Natural killer cell (primary cell): ENCODE measurements around the gene SLC39A11. TPM values are rescaled to one million over a fixed set of nuclear protein-coding genes. Genes with fewer than 3 reads are reported as not detected.

Source experiments
- ATAC-seq, 3 donors: fragments of 150-1000 bp in 2 of 3; fragments of 200-7000 bp in 1 of 3; cut with Tn5 transposase; 1 replicate in 1 of 3; 2 replicates in 2 of 3; pipeline ENCODE4 v1.10.0; 2021; ENCODE audit warnings: mild to moderate bottlenecking in 2 of 3, moderate library complexity in 2 of 3
- DNase-seq, 2 donors: peaks; one replicate each; pipeline versions ENCODE4 v3.0.0 to v3.0.0-alpha.2; 2013 to 2021; ENCODE audit warnings: mixed read lengths in 1 of 2
- H3K27ac ChIP-seq: one replicate; pipeline ENCODE4 v1.5.1; 2013; ENCODE audit warnings: mild to moderate bottlenecking, low read length
- H3K27me3 ChIP-seq: one replicate; pipeline ENCODE4 v1.6.1; 2013; ENCODE audit warnings: low read length; ENCODE audit not compliant: control insufficient read depth, insufficient read depth
- H3K36me3 ChIP-seq: one replicate; pipeline ENCODE4 v1.6.1; 2013; ENCODE audit warnings: low read length; ENCODE audit not compliant: control insufficient read depth, insufficient read depth
- H3K4me1 ChIP-seq: one replicate; pipeline ENCODE4 v1.6.1; 2013; ENCODE audit warnings: low read length; ENCODE audit not compliant: control insufficient read depth, insufficient read depth
- H3K4me3 ChIP-seq: one replicate; pipeline ENCODE4 v1.5.1; 2013; ENCODE audit warnings: low read length
- H3K9me3 ChIP-seq: one replicate; pipeline ENCODE4 v1.6.1; 2013; ENCODE audit warnings: low read length; ENCODE audit not compliant: control insufficient read depth, insufficient read depth
- H3K27ac Mint-ChIP-seq, 2 donors: one replicate each; pipeline ENCODE4 v1.8.0; 2022; ENCODE audit warnings: mild to moderate bottlenecking in 2 of 2, mixed read lengths in 2 of 2, moderate library complexity in 1 of 2
- H3K27me3 Mint-ChIP-seq, 2 donors: one replicate each; pipeline ENCODE4 v1.8.0; 2022; ENCODE audit warnings: low read depth in 2 of 2, mixed read lengths in 2 of 2
- H3K36me3 Mint-ChIP-seq: one replicate; pipeline ENCODE4 v1.8.0; 2022; ENCODE audit warnings: mixed read lengths
- H3K4me1 Mint-ChIP-seq, 2 donors: one replicate each; pipeline ENCODE4 v1.8.0; 2022; ENCODE audit warnings: mixed read lengths in 2 of 2
- H3K4me3 Mint-ChIP-seq: one replicate; pipeline ENCODE4 v1.8.0; 2022; ENCODE audit warnings: mild to moderate bottlenecking, moderate library complexity, mixed read lengths
- H3K9me3 Mint-ChIP-seq, 2 donors: one replicate each; pipeline ENCODE4 v1.8.0; 2022; ENCODE audit warnings: mixed read lengths in 2 of 2
- CTCF ChIP-seq: fragments of 200-600 bp; IDR thresholded peaks from one replicate; pipeline ENCODE4 v1.8.0; 2022; ENCODE audit warnings: antibody characterized with exemption
- WGBS: methylation state at CpG from one replicate; pipeline ENCODE4 v1.1.7; 2013; ENCODE audit warnings: missing lambda C conversion rate; ENCODE audit not compliant: insufficient coverage; 5-methylcytosine and 5-hydroxymethylcytosine counted together
- intact Hi-C: fragments of 100-400 bp; cut with micrococcal nuclease; formaldehyde crosslinking; loops from one replicate; pipeline ENCODE4 v1.14.2; 2022
- total RNA-seq, 4 donors: library from RNA; stranded (reverse); fragments of 120-200 nt in 1 of 4; gene quantifications; one replicate each; pipeline versions ENCODE4 v1.2.3 to v1.2.4, GENCODE V29; 2013 to 2022

The SLC39A11 gene
- total RNA-seq, 3 donors from 2014 or later (not counting 1 experiment from before 2014, with no cell fraction given): 32.6 to 44.9 (median 39.4) TPM

- Mint-ChIP-seq H3K9me3 (peaks cover 3 to 5% of the 10 kb centered on the region in 2 donors), H3K4me1 (peaks cover 0 to 4% of the 10 kb centered on the region in 2 donors), H3K27ac (no peak overlapping the region), H3K4me3 (no peak overlapping the region), H3K27me3 (no peaks in the 10 kb centered on the region), H3K36me3 (peaks cover 13% of the 10 kb centered on the region)
- DNase-seq (no peak), ATAC-seq (no peak)
- no peak overlapping the region for H3K27ac ChIP-seq
- H3K9me3 ChIP-seq: peaks cover 13% of the 10 kb centered on the region
- 97% methylated on average over 2 of the region's 2 CpGs for WGBS
- no peaks in the 10 kb centered on the region for H3K27me3 ChIP-seq
- no peaks in the 10 kb centered on the region for H3K4me1 ChIP-seq
- intact Hi-C loops: no loop called here
- peaks cover 2% of the 10 kb centered on the region for H3K36me3 ChIP-seq
- TF ChIP-seq CTCF: no peak
- no peak overlapping the region for H3K4me3 ChIP-seq
Observed at GRCh38 chr17:72884066-72884465, 208.4 kb downstream of the SLC39A11 start.

- 100% methylated on average over 5 of the region's 5 CpGs for WGBS
Observed at GRCh38 chr17:72883351-72883750, 209.1 kb downstream of the SLC39A11 start.

GRCh38 chr17:72882426-72882825 lies 210.1 kb downstream of the SLC39A11 start:
- H3K27ac ChIP-seq: no peak overlapping the region
- no peaks in the 10 kb centered on the region for H3K4me1 ChIP-seq
- no peak for ATAC-seq
- peaks cover 2% of the 10 kb centered on the region for H3K36me3 ChIP-seq
- DNase-seq: no peak
- H3K36me3 Mint-ChIP-seq: peaks cover 21% of the 10 kb centered on the region
- peaks cover 0 to 4% of the 10 kb centered on the region in 2 donors for H3K4me1 Mint-ChIP-seq
- no peak for TF ChIP-seq CTCF
- H3K4me3 Mint-ChIP-seq: no peak overlapping the region
- intact Hi-C loops: no loop called here
- no peaks in the 10 kb centered on the region for H3K27me3 Mint-ChIP-seq
- H3K9me3 ChIP-seq: peaks cover 19% of the 10 kb centered on the region
- H3K27me3 ChIP-seq: no peaks in the 10 kb centered on the region
- no peak overlapping the region for H3K4me3 ChIP-seq
- H3K27ac Mint-ChIP-seq: no peak overlapping the region
- H3K9me3 Mint-ChIP-seq: peaks cover 5 to 6% of the 10 kb centered on the region in 2 donors
- 95% methylated on average over 4 of the region's 4 CpGs for WGBS

More at GRCh38 chr17:72883351-72883750, 209.1 kb downstream of the SLC39A11 start:
- peaks cover 13% of the 10 kb centered on the region for H3K9me3 ChIP-seq
- ATAC-seq (no peak), DNase-seq (no peak)
- H3K36me3 ChIP-seq: peaks cover 2% of the 10 kb centered on the region
- H3K4me3 ChIP-seq: no peak overlapping the region
- Mint-ChIP-seq H3K27me3 (no peaks in the 10 kb centered on the region), H3K9me3 (peaks cover 5% of the 10 kb centered on the region in 2 donors), H3K4me1 (peaks cover 0 to 4% of the 10 kb centered on the region in 2 donors), H3K36me3 (peaks cover 17% of the 10 kb centered on the region), H3K27ac (no peak overlapping the region), H3K4me3 (no peak overlapping the region)
- no peak overlapping the region for H3K27ac ChIP-seq
- H3K4me1 ChIP-seq: no peaks in the 10 kb centered on the region
- no peak for TF ChIP-seq CTCF
- intact Hi-C loops: no loop called here
- H3K27me3 ChIP-seq: no peaks in the 10 kb centered on the region

- H3K36me3 Mint-ChIP-seq: peaks cover 39% of the 10 kb centered on the region
- intact Hi-C loops: no loop called here
Observed at GRCh38 chr17:72879877-72880276, 212.6 kb downstream of the SLC39A11 start.

More at GRCh38 chr17:72879877-72880276, 212.6 kb downstream of the SLC39A11 start:
- Histone ChIP-seq H3K9me3 (peaks cover 27% of the 10 kb centered on the region), H3K36me3 (peaks cover 2% of the 10 kb centered on the region), H3K27ac (no peak overlapping the region), H3K4me3 (no peak overlapping the region), H3K27me3 (no peaks in the 10 kb centered on the region), H3K4me1 (no peaks in the 10 kb centered on the region)
- DNase-seq (no peak), ATAC-seq (no peak)
- Mint-ChIP-seq H3K27ac (no peak overlapping the region), H3K4me3 (no peak overlapping the region), H3K9me3 (peaks cover 8 to 17% of the 10 kb centered on the region in 2 donors), H3K27me3 (no peaks in the 10 kb centered on the region), H3K4me1 (no peaks in the 10 kb centered on the region)
- WGBS: 100% methylated on average over 1 of the region's 2 CpGs
- no peak for TF ChIP-seq CTCF
